GM12878 (cell line): ENCODE data around the gene L3MBTL1. TPM values are rescaled to one million over a fixed set of nuclear protein-coding genes. Genes with fewer than 3 reads are reported as not detected.

Experiments used
- ATAC-seq: fragments of 200-7000 bp; cut with Tn5 transposase; 3 replicates; pipeline ENCODE4 v1.9.1; 2020; ENCODE audit warnings: mild to moderate bottlenecking, moderate library complexity
- BruUV-seq: library from RNA; stranded (reverse); fragments of 400-500 nt; replicated peaks from 2 replicates; lab custom pipeline; 2021; lab: Mats Ljungman, UMichigan
- CTCF ChIA-PET: fragments of 300-600 bp; sonication (Branson Sonifier 250); formaldehyde crosslinking; extraction: SDS; loops from one replicate; lab custom pipeline; 2021; ENCODE audit warnings: inconsistent platforms; lab: Yijun Ruan, JAX
- POLR2A ChIA-PET: fragments of 350-600 bp; formaldehyde crosslinking; extraction: SDS; loops from one replicate; lab custom pipeline; 2021; ENCODE audit warnings: inconsistent platforms; lab: Charles Lee
- RAD21 ChIA-PET: fragments of 300-600 bp; sonication (Branson Sonifier 250); formaldehyde crosslinking; loops from one replicate; lab custom pipeline; 2023; ENCODE audit warnings: antibody characterized with exemption; ENCODE audit not compliant: unreplicated experiment; lab: Charles Lee
- SMC1A ChIA-PET: fragments of 300-600 bp; sonication (Branson Sonifier 250); formaldehyde crosslinking; loops from one replicate; lab custom pipeline; 2023; ENCODE audit not compliant: unreplicated experiment, uncharacterized antibody; lab: Charles Lee
- DNase-seq: peaks from one replicate; pipeline ENCODE4 v3.0.0-alpha.2; 2011; ENCODE audit warnings: low read depth, low spot score
- FAIRE-seq: peaks from 3 replicates; lab custom pipeline; 2011; peaks lifted over from hg19 to GRCh38; lab: Jason Lieb, UNC
- H2AFZ ChIP-seq: 2 replicates; pipeline ENCODE4 v1.6.0; 2011; ENCODE audit warnings: low read depth, low read length, control low read depth; ENCODE audit not compliant: control insufficient read depth
- H3K27ac ChIP-seq: 2 replicates; pipeline ENCODE4 v1.5.1; 2011; ENCODE audit warnings: control low read depth; ENCODE audit not compliant: control insufficient read depth, insufficient read depth
- H3K27me3 ChIP-seq, 2 experiments: replicated peaks in 1 of 2; 2 replicates each; pipeline versions ENCODE4 v1.6.0 to v1.6.1; 2011; ENCODE audit warnings: low read length in 1 of 2; ENCODE audit not compliant: control insufficient read depth in 2 of 2, insufficient read depth in 2 of 2
- H3K36me3 ChIP-seq, 2 experiments: 2 replicates each; pipeline ENCODE4 v1.5.1; 2011; ENCODE audit warnings: low read length in 1 of 2; ENCODE audit not compliant: control insufficient read depth in 2 of 2, insufficient read depth in 2 of 2
- H3K4me1 ChIP-seq: 2 replicates; pipeline ENCODE4 v1.6.1; 2011; ENCODE audit warnings: mild to moderate bottlenecking, low read length, moderate library complexity, mixed read lengths; ENCODE audit not compliant: control insufficient read depth, insufficient read depth
- H3K4me2 ChIP-seq: 2 replicates; pipeline ENCODE4 v1.6.0; 2011; ENCODE audit warnings: control low read depth; ENCODE audit not compliant: control insufficient read depth, insufficient read depth
- H3K4me3 ChIP-seq: fragments of 200-600 bp; sonication (generic); 2 replicates; pipeline ENCODE4 v1.5.1; 2016
- H3K79me2 ChIP-seq: 2 replicates; pipeline ENCODE4 v1.6.0; 2011; ENCODE audit warnings: low read length; ENCODE audit not compliant: control insufficient read depth, insufficient read depth
- H3K9ac ChIP-seq: 2 replicates; pipeline ENCODE4 v1.8.0; 2011; ENCODE audit warnings: low read length, control low read depth, mixed read lengths; ENCODE audit not compliant: control insufficient read depth, insufficient read depth
- H3K9me3 ChIP-seq: replicated peaks from 3 replicates; pipeline ENCODE4 v1.5.1; 2011; ENCODE audit warnings: mild to moderate bottlenecking, low read length; ENCODE audit not compliant: control insufficient read depth, insufficient read depth
- H4K20me1 ChIP-seq: 2 replicates; pipeline ENCODE4 v1.6.0; 2011; ENCODE audit not compliant: control insufficient read depth, insufficient read depth
- CHD4 ChIP-seq: fragments of 200-600 bp; sonication (generic); IDR thresholded peaks from 2 replicates; pipeline ENCODE4 v1.6.1; 2016; ENCODE audit warnings: mild to moderate bottlenecking
- EGR1 ChIP-seq, 2 experiments: IDR thresholded peaks; 1 replicate in 1 of 2; 2 replicates in 1 of 2; pipeline ENCODE4 v1.6.1; 2011 to 2012; ENCODE audit warnings: low read depth in 2 of 2, low read length in 2 of 2, borderline replicate concordance in 1 of 2, mild to moderate bottlenecking in 1 of 2, moderate library complexity in 1 of 2
- KAT2A ChIP-seq: conservative IDR thresholded peaks from 2 replicates; pipeline ENCODE4 v1.6.1; 2011; ENCODE audit warnings: low read depth, low read length; ENCODE audit not compliant: control insufficient read depth
- NFYB ChIP-seq: IDR thresholded peaks from 2 replicates; pipeline ENCODE4 v1.6.1; 2011; ENCODE audit warnings: low read depth, mild to moderate bottlenecking, low read length, improper control_type of control experiment, moderate library complexity; ENCODE audit not compliant: insufficient read depth
- RAD51 ChIP-seq: fragments of 450-650 bp; IDR thresholded peaks from 2 replicates; pipeline ENCODE4 v1.6.1; 2016; ENCODE audit warnings: moderate library complexity, mild to moderate bottlenecking, inconsistent platforms
- RCOR1 ChIP-seq: conservative IDR thresholded peaks from 2 replicates; pipeline ENCODE4 v1.6.1; 2012; ENCODE audit warnings: low read depth, low read length, improper control_type of control experiment
- SMARCA5 ChIP-seq: fragments of 450-650 bp; IDR thresholded peaks from 2 replicates; pipeline ENCODE4 v1.6.1; 2017; ENCODE audit warnings: mild to moderate bottlenecking
- SPI1 ChIP-seq: IDR thresholded peaks from 2 replicates; pipeline ENCODE4 v1.6.1; 2011; ENCODE audit warnings: low read depth, mild to moderate bottlenecking, low read length, moderate library complexity, borderline replicate concordance; ENCODE audit not compliant: insufficient read depth
- STAT3 ChIP-seq: IDR thresholded peaks from 2 replicates; pipeline ENCODE4 v1.6.1; 2011; ENCODE audit warnings: low read depth, low read length, improper control_type of control experiment
- TCF7 ChIP-seq: IDR thresholded peaks from 2 replicates; pipeline ENCODE4 v1.6.1; 2014; ENCODE audit warnings: antibody characterized with exemption, borderline replicate concordance
- ZNF207 ChIP-seq: fragments of 450-650 bp; IDR thresholded peaks from 2 replicates; pipeline ENCODE4 v1.6.1; 2014; ENCODE audit warnings: antibody characterized with exemption, mild to moderate bottlenecking, borderline replicate concordance
- ZNF274 ChIP-seq: IDR thresholded peaks from one replicate; pipeline ENCODE4 v1.8.0; 2011; ENCODE audit not compliant: insufficient read length, insufficient read depth
- ZNF384 ChIP-seq: IDR thresholded peaks from 2 replicates; pipeline ENCODE4 v1.6.1; 2012; ENCODE audit warnings: low read depth, mild to moderate bottlenecking, low read length, improper control_type of control experiment, borderline replicate concordance
- WGBS: methylation state at CpG from one replicate; pipeline ENCODE4 v1.1.6; 2016; ENCODE audit warnings: low lambda C conversion rate; ENCODE audit not compliant: insufficient replicate concordance, insufficient coverage; ENCODE audit errors: missing lambda C conversion rate; 5-methylcytosine and 5-hydroxymethylcytosine counted together
- in situ Hi-C: fragments of 300-500 bp; cut with MboI; formaldehyde crosslinking; loops from 9 replicates; pipeline ENCODE4 v1.14.3; 2018; ENCODE audit warnings: mixed read lengths
- intact Hi-C: fragments of 100-400 bp; cut with micrococcal nuclease; formaldehyde crosslinking; loops from one replicate; pipeline ENCODE4 v1.14.2; 2022; ENCODE audit not compliant: unreplicated experiment
- polyA plus RNA-seq, 11 experiments: library from polyadenylated mRNA; depleted of rRNA in 4 of 11; unstranded in 6 of 11; stranded (reverse) in 5 of 11; fragments of >200 nt; fragmentation: Nextera tagmentation in 4 of 11; fragmentation: Illumina TruSeq in 1 of 11; extraction: Ambion mirVana in 4 of 11; extraction: Trizol in 1 of 11; gene quantifications; 1 replicate in 1 of 11; 2 replicates in 10 of 11; pipeline versions ENCODE4 v1.2.1 to v1.2.3, GENCODE V29; 2011 to 2016; ENCODE audit warnings: inconsistent platforms in 2 of 11, missing spikeins in 2 of 11, low read depth in 1 of 11
- total RNA-seq, 4 experiments: library from RNA; depleted of rRNA in 3 of 4; stranded (reverse); fragments of >200 nt in 3 of 4; fragmentation: Illumina TruSeq in 1 of 4; extraction: Trizol in 1 of 4; gene quantifications; 2 replicates each; pipeline versions ENCODE4 v1.2.1 to v1.2.3, GENCODE V29; 2013 to 2021
- TF ChIP-seq, protein P1 (sequence below): IDR thresholded peaks from 2 replicates; pipeline ENCODE4 v1.6.1; 2011; ENCODE audit warnings: mild to moderate bottlenecking, low read depth, low read length, moderate library complexity; ENCODE audit not compliant: insufficient replicate concordance
- TF ChIP-seq, protein P2 (sequence below): fragments of 150-350 bp; IDR thresholded peaks from 2 replicates; pipeline ENCODE4 v1.6.1; 2016; ENCODE audit warnings: low read depth, low read length
- TF ChIP-seq, protein P3 (sequence below): IDR thresholded peaks from 2 replicates; pipeline ENCODE4 v1.6.1; 2012; ENCODE audit warnings: low read depth, low read length, improper control_type of control experiment
- TF ChIP-seq, protein P4 (sequence below): IDR thresholded peaks from 2 replicates; pipeline ENCODE4 v1.6.1; 2012; ENCODE audit warnings: low read depth, low read length, improper control_type of control experiment

The L3MBTL1 gene
- total and polyA plus RNA-seq, 10 of the 15 experiments (the other 5 are each of a cell fraction or from before 2014, with no cell fraction given): 0.56 to 6.6 (median 3.9) TPM

DNA sequence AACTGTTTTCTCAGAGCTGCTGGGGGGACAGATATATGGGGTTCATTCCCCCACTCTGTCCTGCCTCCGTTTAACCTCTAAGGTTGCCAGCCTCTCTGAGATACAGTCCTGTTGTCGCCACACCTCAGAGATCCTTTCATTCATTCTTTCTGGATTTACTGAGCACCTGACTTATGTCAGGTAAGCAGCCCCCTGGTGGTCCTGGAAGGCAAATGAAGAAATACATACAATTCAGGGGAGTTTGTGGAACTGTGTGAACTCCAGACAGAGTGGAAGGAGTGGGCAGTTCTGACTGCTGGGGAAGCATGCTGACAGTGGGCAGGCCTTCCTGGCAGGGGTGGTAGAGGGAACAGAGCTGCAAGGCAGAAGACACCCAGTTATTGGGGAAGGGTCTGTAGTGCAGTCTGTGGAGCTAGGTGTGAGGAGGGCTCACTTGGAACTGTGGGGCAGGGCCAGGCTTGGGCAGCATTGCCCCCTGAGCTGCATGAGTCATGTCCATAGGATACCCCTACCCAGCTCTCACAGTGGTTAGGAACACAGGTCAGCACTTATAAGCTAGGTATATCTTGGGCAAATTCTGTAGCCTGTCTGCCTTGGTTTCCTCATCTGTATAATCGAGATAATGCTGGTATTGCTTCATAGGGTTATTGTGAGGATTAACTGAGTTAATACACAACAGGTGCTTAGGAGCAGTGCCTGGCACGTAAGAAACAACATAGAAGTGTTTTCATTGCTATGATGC is 38.5 kb downstream of the L3MBTL1 start:
- Histone ChIP-seq H4K20me1 (no peaks in the 10 kb centered on the region), H2AFZ (no peak overlapping the region), H3K27ac (no peak overlapping the region), H3K27me3 (no peaks in the 10 kb centered on the region; a peak in 1 of 4 replicates), H3K9ac (no peak overlapping the region), H3K79me2 (no peaks in the 10 kb centered on the region), H3K4me2 (no peak overlapping the region), H3K4me3 (no peak overlapping the region), H3K4me1 (no peaks in the 10 kb centered on the region), H3K36me3 (no peaks in the 10 kb centered on the region), H3K9me3 (no peaks in the 10 kb centered on the region)
- WGBS: 61% methylated on average over 4 of the region's 4 CpGs
- no peak for FAIRE-seq
- POLR2A ChIA-PET: no interaction called here
- DNase-seq: no peak
- BruUV-seq: no TSS peak
- intact Hi-C loops: no loop called here
- TF ChIP-seq RAD51: no peak
- TF ChIP-seq ZNF274: no peak
- TF ChIP-seq, protein P1, sequence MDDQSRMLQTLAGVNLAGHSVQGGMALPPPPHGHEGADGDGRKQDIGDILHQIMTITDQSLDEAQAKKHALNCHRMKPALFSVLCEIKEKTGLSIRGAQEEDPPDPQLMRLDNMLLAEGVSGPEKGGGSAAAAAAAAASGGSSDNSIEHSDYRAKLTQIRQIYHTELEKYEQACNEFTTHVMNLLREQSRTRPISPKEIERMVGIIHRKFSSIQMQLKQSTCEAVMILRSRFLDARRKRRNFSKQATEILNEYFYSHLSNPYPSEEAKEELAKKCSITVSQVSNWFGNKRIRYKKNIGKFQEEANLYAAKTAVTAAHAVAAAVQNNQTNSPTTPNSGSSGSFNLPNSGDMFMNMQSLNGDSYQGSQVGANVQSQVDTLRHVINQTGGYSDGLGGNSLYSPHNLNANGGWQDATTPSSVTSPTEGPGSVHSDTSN: no peak
- no peak for TF ChIP-seq RCOR1
- no peak for TF ChIP-seq KAT2A
- no peak for TF ChIP-seq SPI1
- no peak for TF ChIP-seq STAT3
- no peak for TF ChIP-seq ZNF207
- no peak for TF ChIP-seq TCF7
- TF ChIP-seq, protein P2, sequence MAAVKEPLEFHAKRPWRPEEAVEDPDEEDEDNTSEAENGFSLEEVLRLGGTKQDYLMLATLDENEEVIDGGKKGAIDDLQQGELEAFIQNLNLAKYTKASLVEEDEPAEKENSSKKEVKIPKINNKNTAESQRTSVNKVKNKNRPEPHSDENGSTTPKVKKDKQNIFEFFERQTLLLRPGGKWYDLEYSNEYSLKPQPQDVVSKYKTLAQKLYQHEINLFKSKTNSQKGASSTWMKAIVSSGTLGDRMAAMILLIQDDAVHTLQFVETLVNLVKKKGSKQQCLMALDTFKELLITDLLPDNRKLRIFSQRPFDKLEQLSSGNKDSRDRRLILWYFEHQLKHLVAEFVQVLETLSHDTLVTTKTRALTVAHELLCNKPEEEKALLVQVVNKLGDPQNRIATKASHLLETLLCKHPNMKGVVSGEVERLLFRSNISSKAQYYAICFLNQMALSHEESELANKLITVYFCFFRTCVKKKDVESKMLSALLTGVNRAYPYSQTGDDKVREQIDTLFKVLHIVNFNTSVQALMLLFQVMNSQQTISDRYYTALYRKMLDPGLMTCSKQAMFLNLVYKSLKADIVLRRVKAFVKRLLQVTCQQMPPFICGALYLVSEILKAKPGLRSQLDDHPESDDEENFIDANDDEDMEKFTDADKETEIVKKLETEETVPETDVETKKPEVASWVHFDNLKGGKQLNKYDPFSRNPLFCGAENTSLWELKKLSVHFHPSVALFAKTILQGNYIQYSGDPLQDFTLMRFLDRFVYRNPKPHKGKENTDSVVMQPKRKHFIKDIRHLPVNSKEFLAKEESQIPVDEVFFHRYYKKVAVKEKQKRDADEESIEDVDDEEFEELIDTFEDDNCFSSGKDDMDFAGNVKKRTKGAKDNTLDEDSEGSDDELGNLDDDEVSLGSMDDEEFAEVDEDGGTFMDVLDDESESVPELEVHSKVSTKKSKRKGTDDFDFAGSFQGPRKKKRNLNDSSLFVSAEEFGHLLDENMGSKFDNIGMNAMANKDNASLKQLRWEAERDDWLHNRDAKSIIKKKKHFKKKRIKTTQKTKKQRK: no peak
- TF ChIP-seq SMARCA5: no peak
- TF ChIP-seq, protein P3, sequence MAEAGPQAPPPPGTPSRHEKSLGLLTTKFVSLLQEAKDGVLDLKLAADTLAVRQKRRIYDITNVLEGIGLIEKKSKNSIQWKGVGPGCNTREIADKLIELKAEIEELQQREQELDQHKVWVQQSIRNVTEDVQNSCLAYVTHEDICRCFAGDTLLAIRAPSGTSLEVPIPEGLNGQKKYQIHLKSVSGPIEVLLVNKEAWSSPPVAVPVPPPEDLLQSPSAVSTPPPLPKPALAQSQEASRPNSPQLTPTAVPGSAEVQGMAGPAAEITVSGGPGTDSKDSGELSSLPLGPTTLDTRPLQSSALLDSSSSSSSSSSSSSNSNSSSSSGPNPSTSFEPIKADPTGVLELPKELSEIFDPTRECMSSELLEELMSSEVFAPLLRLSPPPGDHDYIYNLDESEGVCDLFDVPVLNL: no peak
- TF ChIP-seq CHD4: no peak
- no peak for TF ChIP-seq NFYB
- TF ChIP-seq, protein P4, sequence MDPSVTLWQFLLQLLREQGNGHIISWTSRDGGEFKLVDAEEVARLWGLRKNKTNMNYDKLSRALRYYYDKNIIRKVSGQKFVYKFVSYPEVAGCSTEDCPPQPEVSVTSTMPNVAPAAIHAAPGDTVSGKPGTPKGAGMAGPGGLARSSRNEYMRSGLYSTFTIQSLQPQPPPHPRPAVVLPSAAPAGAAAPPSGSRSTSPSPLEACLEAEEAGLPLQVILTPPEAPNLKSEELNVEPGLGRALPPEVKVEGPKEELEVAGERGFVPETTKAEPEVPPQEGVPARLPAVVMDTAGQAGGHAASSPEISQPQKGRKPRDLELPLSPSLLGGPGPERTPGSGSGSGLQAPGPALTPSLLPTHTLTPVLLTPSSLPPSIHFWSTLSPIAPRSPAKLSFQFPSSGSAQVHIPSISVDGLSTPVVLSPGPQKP: no peak
- no peak for TF ChIP-seq EGR1 (IDR thresholded peaks at IDR 0.05; ENCODE audit: borderline replicate concordance in 1 of 2, low read depth in 2 of 2, low read length in 2 of 2)
- TF ChIP-seq ZNF384: no peak
- in situ Hi-C loops: no loop called here
- CTCF ChIA-PET: interaction anchor here (0.6 to 1.3 kb wide), 4 partner anchors 10 to 546 kb away, joined by 3 to 4 read pairs (median 4); no protein-coding TSS in a partner anchor
- SMC1A ChIA-PET: interaction anchor here (0.8 kb wide), 1 partner anchor 146 kb away, joined by 3 read pairs; no protein-coding TSS in a partner anchor
- ATAC-seq: no peak
- RAD21 ChIA-PET: interaction anchor here (1.0 kb wide), 1 partner anchor 146 kb away, joined by 5 read pairs; no protein-coding TSS in a partner anchor
